ENCODE measurements around the gene YAP1.
A peak's percentile ranks its signal among the peaks of the same experiment; 100 is the strongest.

The YAP1 gene

GRCh38 chr11:102110761-102111010, 439 bp downstream of the YAP1 start:
- Histone ChIP-seq H4K20me1 (ENCODE audit: insufficient read depth, low read length) (no peaks in the 10 kb centered on the region), H3K9ac (ENCODE audit: low read length) (peak overlapping the region; percentile 25; the same call in 1 of the 2 replicates), H3F3A (ENCODE audit: insufficient read depth, low read length) (no peaks in the 10 kb centered on the region), H3K4me1 (ENCODE audit: low read length) (no peaks in the 10 kb centered on the region), H3K27ac (ENCODE audit: low read length) (no peak overlapping the region), H2AFZ (ENCODE audit: low read length) (peak overlapping the region; percentile 94), H3K4me2 (ENCODE audit: low read depth, low read length) (peak overlapping the region; percentile 96; the same call in 1 of the 2 replicates), H3K36me3 (replicated peaks; ENCODE audit: insufficient read depth, low read length) (no peaks in the 10 kb centered on the region), H3K9me3 (replicated peaks; ENCODE audit: insufficient read depth, low read length) (no peaks in the 10 kb centered on the region), H3K4me3 (ENCODE audit: low read length) (peak overlapping the region; percentile 76), H3K27me3 (replicated peaks; ENCODE audit: insufficient read depth, low read length) (no peaks in the 10 kb centered on the region), H3K9me2 (replicated peaks; ENCODE audit: insufficient read depth, low read length) (no peaks in the 10 kb centered on the region), H3K79me2 (ENCODE audit: low read length) (no peaks in the 10 kb centered on the region)
- TF ChIP-seq EZH2 (optimal IDR thresholded peaks at IDR 0.05; ENCODE audit: low read depth, low read length) (no peak), CTCF (IDR thresholded peaks at IDR 0.05; ENCODE audit: low read length) (no peak), EZH2phosphoT487 (IDR thresholded peaks at IDR 0.05; ENCODE audit: low read length) (no peak)
- DNase-seq, result no peak

DNA sequence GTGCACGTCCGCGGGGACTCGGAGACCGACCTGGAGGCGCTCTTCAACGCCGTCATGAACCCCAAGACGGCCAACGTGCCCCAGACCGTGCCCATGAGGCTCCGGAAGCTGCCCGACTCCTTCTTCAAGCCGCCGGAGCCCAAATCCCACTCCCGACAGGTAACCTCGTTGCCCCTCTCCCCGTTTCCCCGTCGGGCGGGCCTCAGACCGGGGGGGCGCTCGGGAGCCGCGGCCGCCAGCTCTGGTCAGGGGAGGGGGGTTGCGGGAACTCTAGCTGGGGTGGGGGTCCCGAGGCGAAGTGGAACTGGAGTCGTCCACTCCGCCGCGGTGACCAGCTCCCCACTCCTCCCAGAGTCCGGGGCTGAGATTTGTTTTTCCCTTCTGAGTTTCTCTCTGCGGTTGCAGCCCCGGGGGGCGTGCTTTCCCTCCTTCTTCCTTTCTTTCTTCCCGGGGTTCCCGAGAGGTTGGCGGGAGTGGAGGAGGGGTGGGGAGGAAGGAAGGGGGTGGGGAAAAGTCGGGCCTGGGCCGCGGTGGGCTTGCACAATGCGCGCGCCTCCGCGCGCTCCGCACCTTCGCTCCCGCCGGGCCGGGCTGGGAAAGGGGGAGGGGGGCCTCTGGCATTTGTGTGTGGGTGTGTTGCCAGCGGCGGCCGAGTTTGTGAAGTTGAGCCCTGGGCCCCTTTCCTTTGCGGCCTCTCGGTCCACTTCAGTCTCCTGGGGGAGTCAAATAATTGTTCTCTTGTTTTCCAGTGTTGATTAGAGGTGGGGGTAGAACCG, 952 bp downstream of the YAP1 start:
- H3K4me3 ChIP-seq (ENCODE audit: low read length), result peak overlapping the region; percentile 76
- H4K20me1 ChIP-seq (ENCODE audit: insufficient read depth, low read length), result no peaks in the 10 kb centered on the region
- no peaks in the 10 kb centered on the region for H3F3A ChIP-seq (ENCODE audit: insufficient read depth, low read length)
- no peaks in the 10 kb centered on the region for H3K4me1 ChIP-seq (ENCODE audit: low read length)
- no peaks in the 10 kb centered on the region for H3K27me3 ChIP-seq (replicated peaks; ENCODE audit: insufficient read depth, low read length)
- peak; percentile 34 for DNase-seq
- H2AFZ ChIP-seq (ENCODE audit: low read length), result peak overlapping the region; percentile 94
- H3K4me2 ChIP-seq (ENCODE audit: low read depth, low read length), result peak overlapping the region; percentile 96
- H3K9ac ChIP-seq (ENCODE audit: low read length), result peak overlapping the region; percentile 25; the same call in 1 of the 2 replicates
- H3K9me2 ChIP-seq (replicated peaks; ENCODE audit: insufficient read depth, low read length), result no peaks in the 10 kb centered on the region
- H3K79me2 ChIP-seq (ENCODE audit: low read length), result no peaks in the 10 kb centered on the region
- H3K36me3 ChIP-seq (replicated peaks; ENCODE audit: insufficient read depth, low read length), result no peaks in the 10 kb centered on the region
- H3K9me3 ChIP-seq (replicated peaks; ENCODE audit: insufficient read depth, low read length), result no peaks in the 10 kb centered on the region
- TF ChIP-seq CTCF (IDR thresholded peaks at IDR 0.05; ENCODE audit: low read length) (peak; percentile 13; the same call in 1 of the 2 replicates), EZH2 (optimal IDR thresholded peaks at IDR 0.05; ENCODE audit: low read depth, low read length) (no peak)
- no peak overlapping the region for H3K27ac ChIP-seq (ENCODE audit: low read length)

GRCh38 chr11:102111787-102112508, 1.7 kb downstream of the YAP1 start:
- Histone ChIP-seq H3F3A (ENCODE audit: insufficient read depth, low read length) (no peaks in the 10 kb centered on the region), H3K4me2 (ENCODE audit: low read depth, low read length) (peak overlapping the region; percentile 96; the same call in 1 of the 2 replicates), H3K27me3 (replicated peaks; ENCODE audit: insufficient read depth, low read length) (no peaks in the 10 kb centered on the region), H3K9me3 (replicated peaks; ENCODE audit: insufficient read depth, low read length) (no peaks in the 10 kb centered on the region), H3K9ac (ENCODE audit: low read length) (no peak overlapping the region), H3K4me3 (ENCODE audit: low read length) (no peak overlapping the region; the same call in 1 of the 2 replicates), H4K20me1 (ENCODE audit: insufficient read depth, low read length) (no peaks in the 10 kb centered on the region), H3K27ac (ENCODE audit: low read length) (no peak overlapping the region), H3K9me2 (replicated peaks; ENCODE audit: insufficient read depth, low read length) (no peaks in the 10 kb centered on the region), H3K36me3 (replicated peaks; ENCODE audit: insufficient read depth, low read length) (no peaks in the 10 kb centered on the region), H2AFZ (ENCODE audit: low read length) (no peak overlapping the region), H3K79me2 (ENCODE audit: low read length) (no peaks in the 10 kb centered on the region), H3K4me1 (ENCODE audit: low read length) (no peaks in the 10 kb centered on the region)
- DNase-seq, result no peak
- TF ChIP-seq CTCF (IDR thresholded peaks at IDR 0.05; ENCODE audit: low read length) (no peak), EZH2 (optimal IDR thresholded peaks at IDR 0.05; ENCODE audit: low read depth, low read length) (no peak), EZH2phosphoT487 (IDR thresholded peaks at IDR 0.05; ENCODE audit: low read length) (no peak)

All from MM.1S (cell line).